ENCODE measurements around the gene CHAT.

DNA sequence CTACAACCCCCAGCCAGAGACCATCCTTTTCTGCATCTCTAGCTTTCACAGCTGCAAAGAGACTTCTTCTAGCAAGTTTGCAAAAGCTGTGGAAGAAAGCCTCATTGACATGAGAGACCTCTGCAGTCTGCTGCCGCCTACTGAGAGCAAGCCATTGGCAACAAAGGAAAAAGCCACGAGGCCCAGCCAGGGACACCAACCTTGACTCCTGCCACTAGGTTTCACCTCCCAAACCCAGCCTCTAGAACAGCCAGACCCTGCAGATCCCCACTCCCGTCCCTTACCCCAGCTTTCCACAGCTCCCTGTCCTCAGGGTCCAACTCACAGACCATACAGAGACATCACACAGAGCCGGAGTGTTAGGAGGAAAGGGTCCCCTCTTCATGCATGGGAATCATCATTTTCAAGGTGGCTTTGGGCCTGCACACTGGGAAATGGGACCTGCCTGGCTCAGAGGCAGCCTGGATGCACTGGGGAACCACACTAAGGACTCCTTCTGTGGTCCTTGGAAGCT lies 51.1 kb downstream of the CHAT start:
- TF ChIP-seq CTCF (IDR thresholded peaks at IDR 0.05) (no peak), POLR2A (IDR thresholded peaks at IDR 0.05) (no peak)

Data from adrenal gland (tissue), 5 donors.